Mesendoderm (in vitro differentiated cells): ENCODE results near the gene SIMC1.
"Not testable (repeated sequence)": the region's sequence is repeated elsewhere in the genome, so short reads cannot be mapped to it uniquely, and the experiment has no call there.

Source experiments
- DNase-seq: peaks from one replicate; pipeline ENCODE4 v3.0.0; 2013
- H2AK5ac ChIP-seq: 2 replicates; pipeline ENCODE4 v1.6.1; 2013; ENCODE audit warnings: low read length, inconsistent platforms
- H2BK120ac ChIP-seq: 2 replicates; pipeline ENCODE4 v1.6.1; 2013; ENCODE audit warnings: low read depth, mild to moderate bottlenecking, low read length, moderate library complexity, mixed read lengths
- H2BK15ac ChIP-seq: replicated peaks from 2 replicates; pipeline ENCODE4 v1.6.1; 2013; ENCODE audit warnings: low read depth, mild to moderate bottlenecking, moderate library complexity
- H2BK5ac ChIP-seq: 2 replicates; pipeline ENCODE4 v1.6.1; 2013; ENCODE audit warnings: low read length, inconsistent platforms
- H3K18ac ChIP-seq: 2 replicates; pipeline ENCODE4 v1.6.1; 2013; ENCODE audit warnings: mild to moderate bottlenecking, low read length, mixed read lengths
- H3K23ac ChIP-seq: one replicate; pipeline ENCODE4 v1.6.1; 2013; ENCODE audit warnings: low read length
- H3K27ac ChIP-seq: 2 replicates; pipeline ENCODE4 v1.5.1; 2013; ENCODE audit warnings: low read depth, mild to moderate bottlenecking, inconsistent platforms, low read length, moderate library complexity
- H3K27me3 ChIP-seq: 2 replicates; pipeline ENCODE4 v1.6.1; 2013; ENCODE audit warnings: low read length, control low read depth, mild to moderate bottlenecking, inconsistent platforms; ENCODE audit not compliant: insufficient read depth, poor library complexity
- H3K36me3 ChIP-seq: 2 replicates; pipeline ENCODE4 v1.6.1; 2013; ENCODE audit warnings: low read length, inconsistent platforms; ENCODE audit not compliant: control insufficient read depth, insufficient read depth
- H3K4ac ChIP-seq: one replicate; pipeline ENCODE4 v1.6.1; 2013; ENCODE audit warnings: low read depth, mild to moderate bottlenecking, low read length, moderate library complexity
- H3K4me1 ChIP-seq: 2 replicates; pipeline ENCODE4 v1.6.1; 2013; ENCODE audit warnings: low read depth, low read length, inconsistent platforms; ENCODE audit not compliant: control insufficient read depth
- H3K4me2 ChIP-seq: 2 replicates; pipeline ENCODE4 v1.6.1; 2013; ENCODE audit warnings: low read length
- H3K4me3 ChIP-seq: 2 replicates; pipeline ENCODE4 v1.5.1; 2013; ENCODE audit warnings: mild to moderate bottlenecking, low read length
- H3K56ac ChIP-seq: one replicate; pipeline ENCODE4 v1.6.1; 2013; ENCODE audit warnings: low read length
- H3K79me1 ChIP-seq: 2 replicates; pipeline ENCODE4 v1.6.1; 2013; ENCODE audit warnings: low read length, inconsistent platforms
- H3K79me2 ChIP-seq: 2 replicates; pipeline ENCODE4 v1.6.1; 2013; ENCODE audit warnings: mild to moderate bottlenecking, low read length; ENCODE audit not compliant: control insufficient read depth, insufficient read depth
- H3K9ac ChIP-seq: 2 replicates; pipeline ENCODE4 v1.6.1; 2013; ENCODE audit warnings: low read length, inconsistent platforms
- H4K5ac ChIP-seq: one replicate; pipeline ENCODE4 v1.6.1; 2013; ENCODE audit warnings: low read length
- H4K8ac ChIP-seq: one replicate; pipeline ENCODE4 v1.6.1; 2013; ENCODE audit warnings: low read depth, mild to moderate bottlenecking, control low read depth, low read length, moderate library complexity
- WGBS: extraction: QIAGEN DNeasy Blood & Tissue Kit; methylation state at CpG from one replicate; pipeline ENCODE4 v1.1.7; 2013; ENCODE audit warnings: low lambda C conversion rate, missing lambda C conversion rate; ENCODE audit not compliant: insufficient coverage; ENCODE audit errors: extremely low coverage; 5-methylcytosine and 5-hydroxymethylcytosine counted together

Gene SIMC1

GRCh38 chr5:176196781-176197180 is 41.4 kb upstream of the SIMC1 start:
- not testable (repeated sequence) for H3K4me2 ChIP-seq, H3K27ac ChIP-seq, H3K79me1 ChIP-seq, H3K4me3 ChIP-seq, H3K79me2 ChIP-seq, H4K5ac ChIP-seq, H3K56ac ChIP-seq, H3K4ac ChIP-seq, H2BK120ac ChIP-seq, H3K9ac ChIP-seq, H3K4me1 ChIP-seq, H3K27me3 ChIP-seq, H2BK5ac ChIP-seq, H2BK15ac ChIP-seq, H2AK5ac ChIP-seq, H3K36me3 ChIP-seq, H3K18ac ChIP-seq, H3K23ac ChIP-seq, DNase-seq, H4K8ac ChIP-seq
- WGBS: no CpG with 5 or more reads among the region's 7 CpGs

GRCh38 chr5:176197234-176197858 is 40.9 kb upstream of the SIMC1 start:
- peak; percentile 80 for DNase-seq
- H3K18ac ChIP-seq, H3K36me3 ChIP-seq, H3K9ac ChIP-seq, H3K4me3 ChIP-seq, H3K79me1 ChIP-seq, H4K8ac ChIP-seq, H2BK5ac ChIP-seq, H3K4me1 ChIP-seq, H3K79me2 ChIP-seq, H2BK15ac ChIP-seq, H4K5ac ChIP-seq, H3K27me3 ChIP-seq, H3K56ac ChIP-seq, H2BK120ac ChIP-seq, H3K23ac ChIP-seq, H3K4me2 ChIP-seq, H3K4ac ChIP-seq, H2AK5ac ChIP-seq: not testable (repeated sequence)
- H3K27ac ChIP-seq: peak overlapping the region; percentile 86
- no CpG with 5 or more reads among the region's 6 CpGs for WGBS

GRCh38 chr5:176198299-176198698 is 39.9 kb upstream of the SIMC1 start:
- H3K27ac ChIP-seq, H4K8ac ChIP-seq, H3K36me3 ChIP-seq, H2BK15ac ChIP-seq, H3K9ac ChIP-seq, H2BK5ac ChIP-seq, H3K56ac ChIP-seq, H2BK120ac ChIP-seq, H3K4me2 ChIP-seq, H3K4ac ChIP-seq, DNase-seq, H3K4me1 ChIP-seq, H3K79me1 ChIP-seq, H3K4me3 ChIP-seq, H3K23ac ChIP-seq, H3K18ac ChIP-seq, H3K27me3 ChIP-seq, H4K5ac ChIP-seq, H3K79me2 ChIP-seq, H2AK5ac ChIP-seq: not testable (repeated sequence)
- no CpG with 5 or more reads among the region's 2 CpGs for WGBS

GRCh38 chr5:176198991-176199733 is 39.1 kb upstream of the SIMC1 start:
- not testable (repeated sequence) for H4K5ac ChIP-seq, H3K36me3 ChIP-seq, H3K9ac ChIP-seq, H2BK5ac ChIP-seq, H3K27me3 ChIP-seq, H3K4me3 ChIP-seq, H2AK5ac ChIP-seq, H3K18ac ChIP-seq, H2BK120ac ChIP-seq, H3K27ac ChIP-seq, H3K4ac ChIP-seq, H4K8ac ChIP-seq, H3K4me1 ChIP-seq, H3K79me2 ChIP-seq, H3K4me2 ChIP-seq, H3K79me1 ChIP-seq, H2BK15ac ChIP-seq, H3K23ac ChIP-seq
- WGBS: no CpG with 5 or more reads among the region's 72 CpGs
- DNase-seq: peak; percentile 11
- peak overlapping the region; percentile 17 for H3K56ac ChIP-seq

GRCh38 chr5:176199803-176200399 is 38.3 kb upstream of the SIMC1 start:
- not testable (repeated sequence) for H4K5ac ChIP-seq, H2BK5ac ChIP-seq, DNase-seq, H3K18ac ChIP-seq, H2AK5ac ChIP-seq, H3K79me1 ChIP-seq, H3K9ac ChIP-seq, H2BK15ac ChIP-seq, H3K36me3 ChIP-seq, H3K4me2 ChIP-seq, H3K4me1 ChIP-seq, H3K79me2 ChIP-seq, H3K27ac ChIP-seq, H3K27me3 ChIP-seq, H3K23ac ChIP-seq, H4K8ac ChIP-seq, H3K4me3 ChIP-seq, H3K4ac ChIP-seq, H3K56ac ChIP-seq, H2BK120ac ChIP-seq
- WGBS: no CpG with 5 or more reads among the region's 9 CpGs
